Measurements from ENCODE around the gene MAL. TPM values are rescaled to one million over a fixed set of nuclear protein-coding genes. Genes with fewer than 3 reads are reported as not detected.

MAL gene
- not detected in 2 replicates for total RNA-seq

GRCh38 chr2:95025406-95026319 lies at the start of gene MAL:
MAL (plus strand) TSS chr2:95025708; CDS start chr2:95025793, 85 bp downstream.

Other genes with a start within 250 kb of the MAL start
- gene TEKT4, start 154.3 kb upstream of the MAL start, total RNA-seq: not detected in 2 replicates
- gene MRPS5, start 96.1 kb downstream of the MAL start, total RNA-seq: 46.0 and 54.8 TPM in 2 replicates
- 12.2 and 14.0 TPM in 2 replicates for gene ZNF514, start 134.1 kb downstream of the MAL start, total RNA-seq
- gene ZNF2, start 140.1 kb downstream of the MAL start, total RNA-seq: 8.9 and 11.6 TPM in 2 replicates
- 6.0 and 10.4 TPM in 2 replicates for gene ZNF892, start 181.8 kb downstream of the MAL start, total RNA-seq
- 0.30 and 0.83 TPM in 2 replicates for gene PROM2, start 248.7 kb downstream of the MAL start, total RNA-seq

Data from smooth muscle cell of the umbilical artery (primary cell).